Measurements from ENCODE around the gene BOK.

DNA sequence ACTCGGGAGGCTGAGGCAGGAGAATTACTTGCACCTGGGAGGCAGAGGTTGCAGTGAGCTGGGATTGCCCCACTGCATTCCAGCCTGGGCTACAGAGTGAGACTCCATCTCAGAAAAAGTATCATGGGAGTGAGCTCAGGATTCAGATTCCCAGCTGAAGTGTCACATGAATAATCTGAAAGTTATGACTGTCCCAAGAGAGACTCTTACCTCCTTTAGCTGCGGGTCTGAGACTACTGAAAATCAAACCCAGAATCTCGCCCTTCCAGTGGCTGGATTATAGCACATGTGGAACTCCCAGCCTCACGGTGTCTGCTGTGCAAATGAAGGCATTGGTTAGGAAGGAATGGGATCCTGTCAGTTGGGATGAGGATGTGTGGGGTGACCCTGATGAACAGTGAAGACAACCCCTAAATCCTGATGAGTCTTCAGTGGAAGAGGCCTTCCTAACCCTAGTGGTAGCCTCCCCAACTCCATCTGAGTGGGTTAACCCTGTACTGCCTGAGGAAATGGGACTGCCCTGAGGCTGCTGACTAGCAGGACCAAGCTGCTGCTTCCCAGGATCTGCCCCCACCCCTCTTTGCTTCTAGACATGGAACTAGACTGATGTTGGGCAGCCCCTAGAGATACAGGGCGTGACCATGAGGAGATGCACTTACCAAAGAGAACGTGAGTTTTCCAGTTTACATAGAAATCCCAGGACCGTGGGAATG lies 16.5 kb downstream of the BOK start:
- TF ChIP-seq, protein P1, sequence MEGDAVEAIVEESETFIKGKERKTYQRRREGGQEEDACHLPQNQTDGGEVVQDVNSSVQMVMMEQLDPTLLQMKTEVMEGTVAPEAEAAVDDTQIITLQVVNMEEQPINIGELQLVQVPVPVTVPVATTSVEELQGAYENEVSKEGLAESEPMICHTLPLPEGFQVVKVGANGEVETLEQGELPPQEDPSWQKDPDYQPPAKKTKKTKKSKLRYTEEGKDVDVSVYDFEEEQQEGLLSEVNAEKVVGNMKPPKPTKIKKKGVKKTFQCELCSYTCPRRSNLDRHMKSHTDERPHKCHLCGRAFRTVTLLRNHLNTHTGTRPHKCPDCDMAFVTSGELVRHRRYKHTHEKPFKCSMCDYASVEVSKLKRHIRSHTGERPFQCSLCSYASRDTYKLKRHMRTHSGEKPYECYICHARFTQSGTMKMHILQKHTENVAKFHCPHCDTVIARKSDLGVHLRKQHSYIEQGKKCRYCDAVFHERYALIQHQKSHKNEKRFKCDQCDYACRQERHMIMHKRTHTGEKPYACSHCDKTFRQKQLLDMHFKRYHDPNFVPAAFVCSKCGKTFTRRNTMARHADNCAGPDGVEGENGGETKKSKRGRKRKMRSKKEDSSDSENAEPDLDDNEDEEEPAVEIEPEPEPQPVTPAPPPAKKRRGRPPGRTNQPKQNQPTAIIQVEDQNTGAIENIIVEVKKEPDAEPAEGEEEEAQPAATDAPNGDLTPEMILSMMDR (IDR thresholded peaks at IDR 0.05), result no peak
- TF ChIP-seq EP300 (IDR thresholded peaks at IDR 0.05) (no peak), POLR2A (IDR thresholded peaks at IDR 0.05) (no peak)

Data from tibial nerve (tissue), 4 donors.